Neural progenitor cell (in vitro differentiated cells): Measurements from ENCODE around the gene KLC1.

Experiments
- CTCF ChIP-seq: fragments of 200-600 bp; sonication (generic); IDR thresholded peaks from 2 replicates; pipeline ENCODE4 v1.5.1; 2017; ENCODE audit warnings: antibody characterized with exemption, mild to moderate bottlenecking
- EZH2 ChIP-seq: fragments of 200-600 bp; sonication (generic); IDR thresholded peaks from 2 replicates; pipeline ENCODE4 v1.6.1; 2017; ENCODE audit warnings: antibody characterized with exemption, mild to moderate bottlenecking, moderate library complexity

GRCh38 chr14:103709814-103710213 is 80.8 kb downstream of the KLC1 start:
- TF ChIP-seq CTCF = no peak
- TF ChIP-seq EZH2 = no peak
